Hepatocyte (in vitro differentiated cells): ENCODE data around the gene INPP5B.

Source experiments
- EZH2 ChIP-seq: fragments of 200-600 bp; sonication (generic); IDR thresholded peaks from 2 replicates; pipeline ENCODE4 v1.6.1; 2016; ENCODE audit warnings: antibody characterized with exemption, mild to moderate bottlenecking, borderline replicate concordance
- EZH2phosphoT487 ChIP-seq: fragments of 200-600 bp; sonication (generic); IDR thresholded peaks from one replicate; pipeline ENCODE4 v1.6.1; 2018; ENCODE audit warnings: antibody characterized with exemption, mild to moderate bottlenecking, low read depth, moderate library complexity; ENCODE audit not compliant: unreplicated experiment, severe bottlenecking
- TF ChIP-seq, protein P1 (sequence below): fragments of 200-600 bp; sonication (generic); IDR thresholded peaks from 2 replicates; pipeline ENCODE4 v1.5.1; 2016; ENCODE audit warnings: antibody characterized with exemption, mild to moderate bottlenecking; ENCODE audit not compliant: poor library complexity

DNA sequence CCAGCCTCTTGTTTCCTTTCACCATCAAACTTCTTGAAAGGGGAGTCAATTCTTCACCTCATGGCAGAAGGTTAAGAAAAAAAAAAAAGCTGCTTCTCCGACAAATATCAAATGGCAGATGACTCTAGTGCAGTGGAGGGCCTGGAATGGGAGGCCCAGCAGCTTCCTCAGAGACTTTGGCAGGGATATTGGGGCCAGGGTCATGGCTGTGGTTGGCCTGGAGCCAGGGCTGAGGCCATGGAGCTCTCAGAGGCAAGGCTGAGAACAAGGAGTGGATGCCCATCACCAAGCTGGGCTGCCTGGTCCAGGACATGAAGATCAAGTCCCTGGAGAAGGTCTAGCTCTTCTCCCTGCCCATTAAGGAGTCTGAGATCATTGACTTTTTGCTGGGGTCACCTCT, 106.1 kb downstream of the INPP5B start:
- TF ChIP-seq, protein P1, sequence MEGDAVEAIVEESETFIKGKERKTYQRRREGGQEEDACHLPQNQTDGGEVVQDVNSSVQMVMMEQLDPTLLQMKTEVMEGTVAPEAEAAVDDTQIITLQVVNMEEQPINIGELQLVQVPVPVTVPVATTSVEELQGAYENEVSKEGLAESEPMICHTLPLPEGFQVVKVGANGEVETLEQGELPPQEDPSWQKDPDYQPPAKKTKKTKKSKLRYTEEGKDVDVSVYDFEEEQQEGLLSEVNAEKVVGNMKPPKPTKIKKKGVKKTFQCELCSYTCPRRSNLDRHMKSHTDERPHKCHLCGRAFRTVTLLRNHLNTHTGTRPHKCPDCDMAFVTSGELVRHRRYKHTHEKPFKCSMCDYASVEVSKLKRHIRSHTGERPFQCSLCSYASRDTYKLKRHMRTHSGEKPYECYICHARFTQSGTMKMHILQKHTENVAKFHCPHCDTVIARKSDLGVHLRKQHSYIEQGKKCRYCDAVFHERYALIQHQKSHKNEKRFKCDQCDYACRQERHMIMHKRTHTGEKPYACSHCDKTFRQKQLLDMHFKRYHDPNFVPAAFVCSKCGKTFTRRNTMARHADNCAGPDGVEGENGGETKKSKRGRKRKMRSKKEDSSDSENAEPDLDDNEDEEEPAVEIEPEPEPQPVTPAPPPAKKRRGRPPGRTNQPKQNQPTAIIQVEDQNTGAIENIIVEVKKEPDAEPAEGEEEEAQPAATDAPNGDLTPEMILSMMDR: no peak
- no peak for TF ChIP-seq EZH2phosphoT487
- no peak for TF ChIP-seq EZH2
